B cell (primary cell): ENCODE results near the gene NUCKS1. TPM values are rescaled to one million over a fixed set of nuclear protein-coding genes. Genes with fewer than 3 reads are reported as not detected.

Experiments used
- ATAC-seq: fragments of 200-7000 bp; cut with Tn5 transposase; one replicate; pipeline ENCODE4 v1.10.0; 2021; ENCODE audit warnings: low read depth, mild to moderate bottlenecking, moderate number of reproducible peaks, moderate library complexity
- CTCF ChIA-PET: fragments of 350-600 bp; sonication (Branson Sonifier 250); formaldehyde crosslinking; loops from one replicate; lab custom pipeline; 2021; ENCODE audit warnings: antibody characterized with exemption, inconsistent platforms; lab: Charles Lee
- POLR2A ChIA-PET: fragments of 350-600 bp; sonication (Branson Sonifier 250); formaldehyde crosslinking; loops from one replicate; lab custom pipeline; 2021; ENCODE audit warnings: antibody characterized with exemption; lab: Charles Lee
- DNase-seq: peaks from one replicate; pipeline ENCODE4 v3.0.0; 2013
- H2AFZ ChIP-seq: 2 replicates; pipeline ENCODE4 v1.6.1; 2012; ENCODE audit warnings: mild to moderate bottlenecking, low read depth, low read length; ENCODE audit not compliant: insufficient read depth, poor library complexity, severe bottlenecking
- H3K27ac ChIP-seq, 2 donors: 1 replicate in 1 of 2; 2 replicates in 1 of 2; pipeline ENCODE4 v1.5.1; 2012 to 2013; ENCODE audit warnings: low read length in 2 of 2, mild to moderate bottlenecking in 2 of 2, moderate library complexity in 1 of 2
- H3K27me3 ChIP-seq, 4 experiments: fragments of 200-600 bp in 1 of 4; sonication (generic) in 1 of 4; replicated peaks in 1 of 4; 1 replicate in 2 of 4; 2 replicates in 2 of 4; pipeline versions ENCODE4 v1.6.1 to v1.7.0; 2013 to 2016; ENCODE audit warnings: low read length in 3 of 4, mild to moderate bottlenecking in 2 of 4, mixed read lengths in 1 of 4, moderate library complexity in 1 of 4; ENCODE audit not compliant: insufficient read depth in 4 of 4, control insufficient read depth in 3 of 4; ENCODE audit errors: control extremely low read depth in 1 of 4
- H3K36me3 ChIP-seq, 2 experiments: replicated peaks in 1 of 2; 1 replicate in 1 of 2; 2 replicates in 1 of 2; pipeline versions ENCODE4 v1.6.1 to v1.7.1; 2013; ENCODE audit warnings: low read length in 1 of 2; ENCODE audit not compliant: insufficient read depth in 2 of 2, control insufficient read depth in 1 of 2; ENCODE audit errors: control extremely low read depth in 1 of 2, extremely low read depth in 1 of 2
- H3K4me1 ChIP-seq, 2 donors: fragments of 200-600 bp in 1 of 2; sonication (generic) in 1 of 2; 1 replicate in 1 of 2; 2 replicates in 1 of 2; pipeline versions ENCODE4 v1.5.1 to v1.6.1; 2013 to 2017; ENCODE audit warnings: low read length in 2 of 2; ENCODE audit not compliant: control insufficient read depth in 2 of 2, insufficient read depth in 2 of 2
- H3K4me2 ChIP-seq: replicated peaks from 2 replicates; pipeline ENCODE3; 2012; ENCODE audit warnings: mild to moderate bottlenecking, low read depth, low read length; ENCODE audit not compliant: poor library complexity, severe bottlenecking
- H3K4me3 ChIP-seq, 5 experiments: fragments of 200-600 bp in 1 of 5; sonication (generic) in 1 of 5; 1 replicate in 3 of 5; 2 replicates in 2 of 5; pipeline versions ENCODE4 v1.5.1 to v1.7.0; 2011 to 2016; ENCODE audit warnings: low read length in 4 of 5, mild to moderate bottlenecking in 4 of 5, low read depth in 2 of 5, control low read depth in 1 of 5, moderate library complexity in 1 of 5; ENCODE audit not compliant: insufficient read depth in 1 of 5; ENCODE audit errors: control extremely low read depth in 1 of 5, extremely low read depth in 1 of 5
- H3K79me2 ChIP-seq: fragments of 200-600 bp; sonication (generic); one replicate; pipeline ENCODE4 v1.6.0; 2016; ENCODE audit warnings: low read length; ENCODE audit not compliant: control insufficient read depth, insufficient read depth
- H3K9ac ChIP-seq: fragments of 200-600 bp; sonication (generic); 2 replicates; pipeline ENCODE4 v1.6.1; 2017; ENCODE audit warnings: mild to moderate bottlenecking, low read length, moderate library complexity
- H3K9me3 ChIP-seq, 3 donors: one replicate each; pipeline versions ENCODE4 v1.6.1 to v1.7.1; 2013; ENCODE audit warnings: low read length in 2 of 3; ENCODE audit not compliant: control insufficient read depth in 2 of 3, insufficient read depth in 1 of 3; ENCODE audit errors: control extremely low read depth in 1 of 3
- H4K20me1 ChIP-seq: 2 replicates; pipeline ENCODE4 v1.6.0; 2012; ENCODE audit warnings: mild to moderate bottlenecking, low read length; ENCODE audit not compliant: insufficient read depth, control insufficient read depth, poor library complexity, severe bottlenecking
- H3K27ac Mint-ChIP-seq: one replicate; pipeline ENCODE4 v1.8.0; 2021; ENCODE audit warnings: mixed read lengths
- H3K27me3 Mint-ChIP-seq: one replicate; pipeline ENCODE4 v1.8.0; 2021; ENCODE audit warnings: mixed read lengths
- H3K4me1 Mint-ChIP-seq: one replicate; pipeline ENCODE4 v1.8.0; 2021; ENCODE audit warnings: mixed read lengths
- H3K4me3 Mint-ChIP-seq: one replicate; pipeline ENCODE4 v1.8.0; 2021; ENCODE audit warnings: mixed read lengths
- H3K9me3 Mint-ChIP-seq: one replicate; pipeline ENCODE4 v1.8.0; 2022; ENCODE audit warnings: mixed read lengths; ENCODE audit not compliant: insufficient read depth
- EZH2 ChIP-seq: IDR thresholded peaks from 2 replicates; pipeline ENCODE4 v1.6.1; 2012; ENCODE audit warnings: borderline replicate concordance, low read depth, mild to moderate bottlenecking, moderate library complexity, low read length; ENCODE audit not compliant: insufficient read depth, poor library complexity, severe bottlenecking
- WGBS: methylation state at CpG from one replicate; pipeline ENCODE4 v1.1.5; 2013; ENCODE audit warnings: missing lambda C conversion rate; ENCODE audit not compliant: insufficient coverage; 5-methylcytosine and 5-hydroxymethylcytosine counted together
- intact Hi-C: fragments of 100-400 bp; cut with micrococcal nuclease; formaldehyde crosslinking; loops from one replicate; pipeline ENCODE4 v1.10.0; 2022
- polyA plus RNA-seq: library from polyadenylated mRNA; depleted of rRNA; stranded (reverse); fragments of >200 nt; gene quantifications from 2 replicates; pipeline ENCODE4 v1.2.3, GENCODE V29; 2012
- total RNA-seq, 2 donors: library from RNA; stranded (reverse); fragments of 120-200 nt in 1 of 2; gene quantifications; 1 replicate in 1 of 2; 2 replicates in 1 of 2; pipeline versions ENCODE4 v1.2.3 to v1.2.4, GENCODE V29; 2013 to 2022
- TF ChIP-seq, protein P1 (sequence below): fragments of 200-600 bp; IDR thresholded peaks from one replicate; pipeline ENCODE4 v1.8.0; 2022; ENCODE audit warnings: antibody characterized with exemption, mild to moderate bottlenecking

Gene NUCKS1
- total and polyA plus RNA-seq, 2 donors (not counting 1 experiment from before 2014, with no cell fraction given) = 6.5 to 90.1 TPM

DNA sequence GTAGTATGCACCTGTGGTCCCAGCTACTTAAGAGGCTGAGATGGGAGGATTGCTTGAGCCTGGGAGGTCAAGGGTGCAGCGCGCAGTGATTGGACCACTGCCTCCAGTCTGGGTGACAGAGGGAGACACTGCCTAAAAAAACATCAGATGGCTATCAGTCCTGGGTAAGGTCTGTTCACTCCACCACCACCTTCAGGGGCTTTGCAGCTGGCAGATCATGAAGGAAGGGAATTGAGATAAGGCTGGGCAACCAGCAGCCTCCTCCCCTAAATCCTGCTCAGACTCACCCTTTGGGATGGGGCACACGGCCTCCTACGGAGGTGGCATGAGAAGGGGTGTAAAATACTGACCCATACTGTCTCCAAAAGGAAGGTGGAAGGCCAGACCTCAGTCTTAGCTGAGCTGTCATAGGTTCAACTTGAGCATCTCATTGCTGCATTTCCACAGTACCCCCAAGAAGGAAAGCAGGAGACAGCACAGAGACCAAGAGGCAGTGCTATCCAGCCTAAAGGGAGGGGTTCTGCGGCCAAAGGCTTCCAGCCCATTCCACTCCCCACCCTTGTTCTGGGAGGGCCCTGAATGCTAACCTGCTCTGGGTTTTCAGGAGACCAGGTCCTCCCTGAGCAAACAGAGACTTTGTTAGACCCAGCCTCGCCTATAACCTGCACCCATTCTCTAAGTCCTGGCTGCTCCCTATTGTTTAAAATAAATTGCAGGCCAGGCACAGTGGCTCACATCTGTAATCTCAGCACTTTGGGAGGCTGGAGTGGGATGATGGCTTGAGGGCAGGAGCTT lies 83.4 kb downstream of the NUCKS1 start:
- POLR2A ChIA-PET = interaction anchor here (1.4 kb wide), 1 partner anchor 14 kb away, joined by 3 read pairs; the partner anchor contains the start of gene SLC45A3
- Mint-ChIP-seq H3K4me3 (peak overlapping the region; percentile 56), H3K9me3 (no peaks in the 10 kb centered on the region), H3K4me1 (peaks cover 71% of the 10 kb centered on the region), H3K27ac (peak overlapping the region; percentile 77), H3K27me3 (no peaks in the 10 kb centered on the region)
- no peak for TF ChIP-seq EZH2
- TF ChIP-seq, protein P1, sequence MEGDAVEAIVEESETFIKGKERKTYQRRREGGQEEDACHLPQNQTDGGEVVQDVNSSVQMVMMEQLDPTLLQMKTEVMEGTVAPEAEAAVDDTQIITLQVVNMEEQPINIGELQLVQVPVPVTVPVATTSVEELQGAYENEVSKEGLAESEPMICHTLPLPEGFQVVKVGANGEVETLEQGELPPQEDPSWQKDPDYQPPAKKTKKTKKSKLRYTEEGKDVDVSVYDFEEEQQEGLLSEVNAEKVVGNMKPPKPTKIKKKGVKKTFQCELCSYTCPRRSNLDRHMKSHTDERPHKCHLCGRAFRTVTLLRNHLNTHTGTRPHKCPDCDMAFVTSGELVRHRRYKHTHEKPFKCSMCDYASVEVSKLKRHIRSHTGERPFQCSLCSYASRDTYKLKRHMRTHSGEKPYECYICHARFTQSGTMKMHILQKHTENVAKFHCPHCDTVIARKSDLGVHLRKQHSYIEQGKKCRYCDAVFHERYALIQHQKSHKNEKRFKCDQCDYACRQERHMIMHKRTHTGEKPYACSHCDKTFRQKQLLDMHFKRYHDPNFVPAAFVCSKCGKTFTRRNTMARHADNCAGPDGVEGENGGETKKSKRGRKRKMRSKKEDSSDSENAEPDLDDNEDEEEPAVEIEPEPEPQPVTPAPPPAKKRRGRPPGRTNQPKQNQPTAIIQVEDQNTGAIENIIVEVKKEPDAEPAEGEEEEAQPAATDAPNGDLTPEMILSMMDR = no peak
- no peaks in the 10 kb centered on the region for H4K20me1 ChIP-seq
- DNase-seq (peak; percentile 25), ATAC-seq (no peak)
- H3K4me1 ChIP-seq = peaks cover 75 to 76% of the 10 kb centered on the region in 2 donors
- 100% methylated on average over 3 of the region's 6 CpGs for WGBS
- peak overlapping the region; percentile 76 to 91 for H3K27ac ChIP-seq
- H3K9me3 ChIP-seq = no peaks in the 10 kb centered on the region
- H3K4me3 ChIP-seq = peak overlapping the region in 1 of 5 experiments; percentile 33
- no peak overlapping the region for H2AFZ ChIP-seq
- H3K36me3 ChIP-seq = peaks cover 0 to 13% of the 10 kb centered on the region in 2 experiments
- H3K9ac ChIP-seq = peak overlapping the region; percentile 24
- CTCF ChIA-PET = interaction anchor here (1.1 to 23.2 kb wide), 8 partner anchors 9 to 439 kb away, joined by 3 to 943 read pairs (median 6); partner anchors contain the start of gene SLC45A3
- intact Hi-C loops = no loop called here
- peak overlapping the region; percentile 63 for H3K4me2 ChIP-seq
- peaks cover 35% of the 10 kb centered on the region for H3K79me2 ChIP-seq
- no peaks in the 10 kb centered on the region for H3K27me3 ChIP-seq
